K562 (cell line): ENCODE data around the gene PMM1. TPM values are rescaled to one million over a fixed set of nuclear protein-coding genes. Genes with fewer than 3 reads are reported as not detected.

Experiments
- ATAC-seq: fragments of 200-7000 bp; cut with Tn5 transposase; 3 replicates; pipeline ENCODE4 v1.9.1; 2020; ENCODE audit warnings: moderate library complexity
- BruUV-seq: library from RNA; stranded (reverse); fragments of 400-500 nt; replicated peaks from 2 replicates; lab custom pipeline; 2021; lab: Mats Ljungman, UMichigan
- CTCF ChIA-PET: fragments of 300-600 bp; formaldehyde crosslinking; extraction: SDS; loops from one replicate; lab custom pipeline; 2021; ENCODE audit warnings: low intra/inter-chr PET ratio; lab: Yijun Ruan, JAX
- POLR2A ChIA-PET: fragments of 300-600, 350-650 bp; sonication (Branson Sonifier 250); formaldehyde crosslinking; extraction: SDS; loops from one replicate; lab custom pipeline; 2021; ENCODE audit warnings: antibody characterized with exemption, inconsistent platforms; lab: Yijun Ruan, JAX
- DNase-seq, 4 experiments: peaks; one replicate each; pipeline versions ENCODE4 v3.0.0 to v3.0.0-alpha.2; 2011 to 2018; ENCODE audit warnings: low spot score in 3 of 4, mixed read lengths in 3 of 4; ENCODE audit errors: extremely low read depth in 1 of 4
- FAIRE-seq: peaks from 2 replicates; lab custom pipeline; 2011; peaks lifted over from hg19 to GRCh38; lab: Jason Lieb, UNC
- H2AFZ ChIP-seq: 2 replicates; pipeline ENCODE4 v1.6.0; 2011; ENCODE audit warnings: low read depth, low read length, control low read depth, inconsistent platforms
- H3K27ac ChIP-seq: fragments of 200-600 bp; 3 replicates; pipeline ENCODE4 v1.8.0; 2011; ENCODE audit warnings: low read depth, mild to moderate bottlenecking, control low read depth, inconsistent platforms, low read length, moderate library complexity, mixed read lengths; ENCODE audit errors: extremely low read depth
- H3K27me3 ChIP-seq, 2 experiments: fragments of 300-600 bp in 1 of 2; 2 replicates in 1 of 2; 3 replicates in 1 of 2; pipeline versions ENCODE4 v1.6.0 to v1.8.0; 2011; ENCODE audit warnings: inconsistent platforms in 2 of 2, low read length in 2 of 2, mild to moderate bottlenecking in 1 of 2, mixed read lengths in 1 of 2, moderate library complexity in 1 of 2; ENCODE audit not compliant: control insufficient read depth in 2 of 2, insufficient read depth in 2 of 2
- H3K36me3 ChIP-seq: fragments of 300-600 bp; 3 replicates; pipeline ENCODE4 v1.8.0; 2011; ENCODE audit warnings: mild to moderate bottlenecking, low read length, inconsistent platforms; ENCODE audit not compliant: control insufficient read depth, insufficient read depth
- H3K4me1 ChIP-seq, 2 experiments: fragments of 200-600 bp in 1 of 2; replicated peaks in 1 of 2; 2 replicates in 1 of 2; 3 replicates in 1 of 2; pipeline versions ENCODE4 v1.5.1 to v1.8.0; 2011; ENCODE audit warnings: inconsistent platforms in 2 of 2, low read length in 2 of 2, mild to moderate bottlenecking in 1 of 2, mixed read lengths in 1 of 2, moderate library complexity in 1 of 2; ENCODE audit not compliant: control insufficient read depth in 2 of 2, insufficient read depth in 2 of 2
- H3K4me2 ChIP-seq: 2 replicates; pipeline ENCODE4 v1.6.1; 2011; ENCODE audit warnings: low read length, control low read depth, inconsistent platforms, mixed read lengths; ENCODE audit not compliant: insufficient read depth
- H3K4me3 ChIP-seq: fragments of 200-600 bp; sonication (generic), shearing (Covaris generic); 2 replicates; pipeline ENCODE4 v1.5.1; 2016; ENCODE audit warnings: control low read depth, inconsistent platforms
- H3K79me2 ChIP-seq: fragments of 200-600 bp; 3 replicates; pipeline ENCODE4 v1.8.0; 2011; ENCODE audit warnings: low read length, inconsistent platforms; ENCODE audit not compliant: control insufficient read depth, insufficient read depth
- H3K9ac ChIP-seq, 2 experiments: 2 replicates each; pipeline versions ENCODE4 v1.6.0 to v1.6.1; 2011; ENCODE audit warnings: low read depth in 2 of 2, low read length in 2 of 2, control low read depth in 1 of 2, inconsistent platforms in 1 of 2, mild to moderate bottlenecking in 1 of 2, mixed read lengths in 1 of 2; ENCODE audit not compliant: insufficient read depth in 1 of 2
- H3K9me1 ChIP-seq: one replicate; pipeline ENCODE4 v1.6.0; 2011; ENCODE audit warnings: inconsistent platforms, mild to moderate bottlenecking, low read length, moderate library complexity; ENCODE audit not compliant: control insufficient read depth, insufficient read depth
- H3K9me3 ChIP-seq: replicated peaks from 2 replicates; pipeline ENCODE4 v1.5.1; 2011; ENCODE audit warnings: low read depth, low read length, inconsistent platforms; ENCODE audit not compliant: control insufficient read depth, insufficient read depth
- H4K20me1 ChIP-seq: replicated peaks from 2 replicates; pipeline ENCODE4 v1.6.1; 2011; ENCODE audit warnings: low read length, inconsistent platforms, mixed read lengths; ENCODE audit not compliant: control insufficient read depth, insufficient read depth
- CBFA2T3 ChIP-seq: fragments of 450-650 bp; IDR thresholded peaks from 2 replicates; pipeline ENCODE4 v1.6.1; 2017
- L3MBTL2 ChIP-seq: fragments of 450-650 bp; IDR thresholded peaks from 2 replicates; pipeline ENCODE4 v1.6.1; 2016; ENCODE audit warnings: mild to moderate bottlenecking, moderate library complexity
- PHF20 ChIP-seq: fragments of 450-650 bp; IDR thresholded peaks from 2 replicates; pipeline ENCODE4 v1.6.1; 2018; ENCODE audit not compliant: partially characterized antibody
- PML ChIP-seq: IDR thresholded peaks from 2 replicates; pipeline ENCODE4 v1.6.1; 2012; ENCODE audit warnings: low read length, inconsistent platforms
- POLR2AphosphoS5 ChIP-seq: IDR thresholded peaks from 2 replicates; pipeline ENCODE4 v1.6.1; 2011; ENCODE audit warnings: mild to moderate bottlenecking, low read depth, low read length, moderate library complexity; ENCODE audit not compliant: control insufficient read depth, insufficient read depth
- POLR2G ChIP-seq: fragments of 200-400 bp; formaldehyde crosslinking; IDR thresholded peaks from 2 replicates; pipeline ENCODE4 v1.6.1; 2017; ENCODE audit warnings: low read depth, mild to moderate bottlenecking, antibody characterized with exemption, low read length, moderate library complexity
- RBFOX2 ChIP-seq: fragments of 200-400 bp; formaldehyde crosslinking; IDR thresholded peaks from 2 replicates; pipeline ENCODE4 v1.6.1; 2017; ENCODE audit warnings: low read depth, mild to moderate bottlenecking, low read length, moderate library complexity
- RBM22 ChIP-seq: fragments of 200-400 bp; formaldehyde crosslinking; IDR thresholded peaks from 2 replicates; pipeline ENCODE4 v1.6.1; 2018; ENCODE audit warnings: low read length, low read depth; ENCODE audit not compliant: poor library complexity, severe bottlenecking
- RHOXF2B ChIP-seq: fragments of 250-450 bp; sonication (Bioruptor Pico); conservative IDR thresholded peaks from 2 replicates; pipeline ENCODE4 v1.5.1; 2021
- ZFP91 ChIP-seq: sonication (generic); formaldehyde crosslinking; IDR thresholded peaks from 2 replicates; pipeline ENCODE4 v1.8.0; 2022; ENCODE audit warnings: mild to moderate bottlenecking, missing genetic modification reagents
- ZKSCAN8 ChIP-seq: fragments of 200-800 bp; sonication (Bioruptor generic); IDR thresholded peaks from 2 replicates; pipeline ENCODE4 v1.6.1; 2016; ENCODE audit warnings: missing genetic modification characterization, missing compliant biosample characterization
- ZNF121 ChIP-seq: sonication (generic); formaldehyde crosslinking; conservative IDR thresholded peaks from 2 replicates; pipeline ENCODE4 v1.8.0; 2022; ENCODE audit warnings: missing genetic modification reagents
- ZNF311 ChIP-seq: fragments of 250-450 bp; sonication (Bioruptor Pico); IDR thresholded peaks from 2 replicates; pipeline ENCODE4 v1.4.0; 2020; ENCODE audit warnings: mild to moderate bottlenecking, moderate library complexity
- ZNF316 ChIP-seq: fragments of 450-650 bp; IDR thresholded peaks from 2 replicates; pipeline ENCODE4 v1.6.1; 2016
- WGBS: fragments of 100-300 bp; shearing (Covaris generic); methylation state at CpG from one replicate; pipeline ENCODE4 v1.1.6; 2016; ENCODE audit warnings: low coverage, mixed read lengths; ENCODE audit not compliant: insufficient coverage; ENCODE audit errors: missing lambda C conversion rate; 5-methylcytosine and 5-hydroxymethylcytosine counted together
- in situ Hi-C: fragments of 300-500 bp; cut with MboI; formaldehyde crosslinking; loops from 4 replicates; pipeline ENCODE4 v1.15.0; 2018; ENCODE audit warnings: inconsistent platforms, mixed read lengths
- intact Hi-C: fragments of 100-400 bp; cut with micrococcal nuclease; formaldehyde crosslinking; loops from 2 replicates; pipeline ENCODE4 v1.14.2; 2022
- polyA plus RNA-seq, 8 experiments: library from polyadenylated mRNA; depleted of rRNA in 4 of 8; stranded (reverse) in 5 of 8; unstranded in 3 of 8; fragments of >200 nt; fragmentation: Nextera tagmentation in 2 of 8; fragmentation: Illumina TruSeq in 1 of 8; extraction: Ambion mirVana in 2 of 8; extraction: Trizol in 1 of 8; gene quantifications; 2 replicates each; pipeline versions ENCODE4 v1.2.1 to v1.2.3, GENCODE V29; 2011 to 2014; ENCODE audit warnings: inconsistent platforms in 1 of 8, missing spikeins in 1 of 8
- total RNA-seq, 7 experiments: library from RNA; depleted of rRNA in 6 of 7; stranded (reverse); fragments of >200 nt in 6 of 7; fragmentation: Illumina TruSeq in 2 of 7; extraction: Trizol in 2 of 7; gene quantifications; 2 replicates each; pipeline versions ENCODE4 v1.2.1 to v1.2.3, GENCODE V29; 2011 to 2021; ENCODE audit warnings: low replicate concordance in 1 of 7

The PMM1 gene
- total and polyA plus RNA-seq, 9 of the 15 experiments (the other 6 are each of a cell fraction or from before 2014, with no cell fraction given): 10.2 to 31.7 (median 20.3) TPM

- peaks cover 8 to 68% of the 10 kb centered on the region in 2 experiments; a peak in 4 of 5 replicates for H3K4me1 ChIP-seq
These were observed 60.6 kb downstream of the PMM1 start for GRCh38 chr22:41528938-41529561.

GRCh38 chr22:41528132-41528766 is 61.4 kb downstream of the PMM1 start:
- H3K27me3 ChIP-seq: no peaks in the 10 kb centered on the region
- WGBS: 83% methylated on average over 5 of the region's 16 CpGs
- TSS peak; percentile 74 for BruUV-seq
- no peak overlapping the region for H3K4me3 ChIP-seq
- in situ Hi-C loops: loop anchor here (5.0 kb wide), 1 partner anchor 126 kb away; no protein-coding TSS in a partner anchor
- peaks cover 19% of the 10 kb centered on the region for H3K79me2 ChIP-seq
- H3K36me3 ChIP-seq: peaks cover 96% of the 10 kb centered on the region
- H3K9me1 ChIP-seq: no peaks in the 10 kb centered on the region
- DNase-seq: no peak
- peaks cover 16 to 69% of the 10 kb centered on the region in 2 experiments for H3K4me1 ChIP-seq
- H3K4me2 ChIP-seq: no peak overlapping the region
- peaks cover 3% of the 10 kb centered on the region for H4K20me1 ChIP-seq
- H3K9ac ChIP-seq: peak overlapping the region in 1 of 2 experiments; percentile 35; a peak in 1 of 4 replicates
- intact Hi-C loops: no loop called here
- no peak for FAIRE-seq
- H3K27ac ChIP-seq: no peak overlapping the region
- no peak overlapping the region for H2AFZ ChIP-seq
- ChIA-PET CTCF (interaction anchor here (1.2 kb wide), 1 partner anchor 125 kb away, joined by 3 read pairs; no protein-coding TSS in a partner anchor), POLR2A (interaction anchor here (0.6 to 1.0 kb wide), 3 partner anchors 12 to 132 kb away, joined by 3 to 7 read pairs (median 3); no protein-coding TSS in a partner anchor)
- no peak for ATAC-seq
- no peaks in the 10 kb centered on the region for H3K9me3 ChIP-seq
- TF ChIP-seq ZKSCAN8 (CRISPR knock-in tag): no peak
- TF ChIP-seq ZNF121 (CRISPR knock-in tag): no peak
- no peak for TF ChIP-seq PHF20
- no peak for TF ChIP-seq ZNF316
- TF ChIP-seq ZFP91 (CRISPR knock-in tag): no peak
- no peak for TF ChIP-seq RHOXF2B
- peak; percentile 7; the same call in 1 of the 2 replicates for TF ChIP-seq PML
- no peak for TF ChIP-seq CBFA2T3
- no peak for TF ChIP-seq L3MBTL2
- TF ChIP-seq ZNF311 (CRISPR knock-in tag): no peak
- TF ChIP-seq RBM22: peak; percentile 54
- peak; percentile 14; the same call in 1 of the 2 replicates for TF ChIP-seq POLR2AphosphoS5

More at GRCh38 chr22:41528938-41529561, 60.6 kb downstream of the PMM1 start:
- Histone ChIP-seq H3K27me3 (no peaks in the 10 kb centered on the region), H3K9me3 (no peaks in the 10 kb centered on the region), H3K9me1 (no peaks in the 10 kb centered on the region)
- POLR2A ChIA-PET: interaction anchor here (0.7 to 1.0 kb wide), 2 partner anchors 11 to 125 kb away, joined by 3 to 7 read pairs; no protein-coding TSS in a partner anchor
- FAIRE-seq (no peak), ATAC-seq (no peak)
- 0 out of 2 replicates have a peak, but pooled peaks have one; percentile 5 for TF ChIP-seq PML
- TF ChIP-seq ZNF316: no peak
- TF ChIP-seq RBFOX2: peak; percentile 27; the same call in 1 of the 2 replicates
- peak; percentile 67 for TF ChIP-seq POLR2G
- TF ChIP-seq, all 486 proteins: peak for 3
- BruUV-seq: no TSS peak
- H2AFZ ChIP-seq: no peak overlapping the region
- H3K79me2 ChIP-seq: peaks cover 24% of the 10 kb centered on the region
- DNase-seq: no peak
- no peak overlapping the region for H3K4me2 ChIP-seq
- in situ Hi-C loops: loop anchor here (5.0 kb wide), 1 partner anchor 127 kb away; no protein-coding TSS in a partner anchor
- WGBS: 91% methylated on average over 6 of the region's 13 CpGs
- peaks cover 95% of the 10 kb centered on the region for H3K36me3 ChIP-seq
- no peak overlapping the region for H3K4me3 ChIP-seq
- H3K9ac ChIP-seq: peak overlapping the region in 1 of 2 experiments; percentile 52; a peak in 1 of 4 replicates
- CTCF ChIA-PET: interaction anchor here (1.2 kb wide), 1 partner anchor 126 kb away, joined by 3 read pairs; no protein-coding TSS in a partner anchor
- no peak overlapping the region for H3K27ac ChIP-seq
- intact Hi-C loops: no loop called here
- peaks cover 7% of the 10 kb centered on the region for H4K20me1 ChIP-seq
